CD4-positive, alpha-beta T cell treated with Interleukin-15 for 1 hour (primary cell): ENCODE results near the gene ZNF652.
"Not testable (repeated sequence)": the region's sequence is repeated elsewhere in the genome, so short reads cannot be mapped to it uniquely, and the experiment has no call there.

ENCODE experiments used
- DNase-seq: peaks from one replicate; pipeline ENCODE4 v3.0.0-alpha.2; 2020

Gene ZNF652

DNA sequence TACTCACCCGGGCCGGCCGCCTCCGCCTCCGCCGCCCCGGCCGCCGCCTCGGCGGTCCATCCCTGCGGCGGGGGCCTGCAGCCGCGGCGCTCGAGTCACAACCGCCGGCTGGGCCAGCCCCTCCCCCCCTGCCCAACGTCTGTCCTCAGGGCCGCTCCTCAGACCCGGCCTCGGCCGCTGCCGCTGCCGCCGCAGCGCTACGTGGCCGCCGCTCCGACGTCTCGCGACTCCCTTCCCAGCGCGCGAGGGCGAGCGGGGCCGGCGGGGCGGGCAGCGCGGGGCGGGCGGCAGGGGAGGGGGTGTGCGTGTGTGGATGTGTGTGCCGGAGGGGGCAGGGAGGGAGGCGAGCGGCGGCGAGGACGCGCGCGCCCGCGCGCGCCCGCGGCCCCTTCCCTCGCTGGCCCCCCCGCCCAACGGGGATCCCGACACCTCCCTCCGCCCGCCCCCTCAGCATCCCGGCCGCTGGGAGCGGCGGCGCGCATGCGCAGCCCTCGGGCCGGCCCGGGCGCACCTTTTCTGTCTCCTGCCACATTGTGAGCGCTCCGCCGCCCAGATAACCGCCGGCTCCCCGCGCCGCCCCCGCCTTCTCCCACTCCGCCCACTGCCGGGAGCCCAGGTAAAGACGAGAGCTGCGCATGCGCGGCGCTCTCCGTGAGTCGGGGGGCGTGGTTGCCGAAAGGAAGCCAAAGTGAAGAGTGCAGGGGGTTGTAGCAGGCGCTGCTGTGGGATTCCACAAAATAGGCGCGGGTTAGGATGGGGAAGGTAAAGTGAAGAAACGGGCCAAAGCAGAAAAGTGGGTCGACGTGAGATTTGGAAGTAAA is at the start of gene ZNF652:
TSS of gene ZNF652 (minus strand) at position 349 of the 821 bp plus-strand sequence. CDS start 44,525 bp downstream, outside the sequence.
- DNase-seq: peak; percentile 98

DNA sequence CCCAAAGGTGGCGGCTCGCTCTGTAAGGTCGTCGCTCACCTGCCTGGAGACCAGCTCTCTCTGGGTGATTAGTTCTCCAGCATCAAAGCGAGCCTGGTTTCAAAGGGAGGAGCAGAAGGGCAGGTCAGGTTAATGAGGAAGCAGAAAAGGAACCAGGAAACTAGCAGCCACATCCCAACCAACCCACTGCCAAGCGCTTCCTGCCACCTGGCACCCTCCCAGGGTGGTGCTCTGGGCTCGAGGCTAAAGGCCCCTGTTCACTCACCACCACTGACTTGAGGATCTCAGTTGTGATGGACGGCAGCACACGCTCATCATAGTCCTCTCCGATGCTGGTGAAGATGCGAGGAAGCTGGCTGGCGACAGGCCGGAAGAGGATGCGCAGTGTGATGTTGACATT is 47.0 kb upstream of the ZNF652 start:
- no peak for DNase-seq

GRCh38 chr17:49407981-49408501 is 46.0 kb upstream of the ZNF652 start:
- peak; percentile 77 for DNase-seq

GRCh38 chr17:49407086-49407485 is 45.0 kb upstream of the ZNF652 start:
- no peak for DNase-seq

DNA sequence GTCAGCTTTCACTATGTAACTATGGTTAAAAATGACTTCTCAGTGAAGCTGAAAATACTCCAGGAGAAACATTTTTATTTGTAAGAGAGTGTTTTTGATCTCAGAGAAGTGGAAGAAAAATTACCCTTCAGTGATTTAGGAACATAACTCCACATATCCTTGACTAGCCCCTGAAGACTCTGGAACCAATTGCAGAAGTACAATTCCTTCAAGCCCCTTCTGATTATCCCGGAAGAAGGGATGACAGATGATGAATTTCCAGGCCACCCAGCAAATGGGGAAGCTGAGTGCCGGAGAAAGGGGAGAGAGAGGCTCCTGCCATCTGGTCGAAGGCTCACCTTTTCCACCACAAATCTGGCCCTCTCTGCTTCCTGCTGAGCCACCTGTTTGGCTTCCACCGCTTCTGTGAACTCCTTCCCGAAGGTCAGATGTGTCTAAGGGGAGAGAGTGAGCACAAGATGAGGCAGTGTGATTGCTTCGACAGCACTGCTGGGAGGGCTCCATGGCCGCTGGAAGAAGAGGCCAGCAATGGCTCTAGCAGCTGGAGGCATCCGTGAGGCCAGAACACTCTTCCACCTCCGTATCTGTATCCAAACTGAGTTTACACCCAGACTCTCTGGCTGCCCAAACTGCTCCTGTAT is 44.5 kb upstream of the ZNF652 start:
- DNase-seq: no peak

- DNase-seq: no peak
Observed at GRCh38 chr17:49404906-49405305, 42.9 kb upstream of the ZNF652 start.

GRCh38 chr17:49404361-49404760 is 42.3 kb upstream of the ZNF652 start:
- peak; percentile 59 for DNase-seq

DNA sequence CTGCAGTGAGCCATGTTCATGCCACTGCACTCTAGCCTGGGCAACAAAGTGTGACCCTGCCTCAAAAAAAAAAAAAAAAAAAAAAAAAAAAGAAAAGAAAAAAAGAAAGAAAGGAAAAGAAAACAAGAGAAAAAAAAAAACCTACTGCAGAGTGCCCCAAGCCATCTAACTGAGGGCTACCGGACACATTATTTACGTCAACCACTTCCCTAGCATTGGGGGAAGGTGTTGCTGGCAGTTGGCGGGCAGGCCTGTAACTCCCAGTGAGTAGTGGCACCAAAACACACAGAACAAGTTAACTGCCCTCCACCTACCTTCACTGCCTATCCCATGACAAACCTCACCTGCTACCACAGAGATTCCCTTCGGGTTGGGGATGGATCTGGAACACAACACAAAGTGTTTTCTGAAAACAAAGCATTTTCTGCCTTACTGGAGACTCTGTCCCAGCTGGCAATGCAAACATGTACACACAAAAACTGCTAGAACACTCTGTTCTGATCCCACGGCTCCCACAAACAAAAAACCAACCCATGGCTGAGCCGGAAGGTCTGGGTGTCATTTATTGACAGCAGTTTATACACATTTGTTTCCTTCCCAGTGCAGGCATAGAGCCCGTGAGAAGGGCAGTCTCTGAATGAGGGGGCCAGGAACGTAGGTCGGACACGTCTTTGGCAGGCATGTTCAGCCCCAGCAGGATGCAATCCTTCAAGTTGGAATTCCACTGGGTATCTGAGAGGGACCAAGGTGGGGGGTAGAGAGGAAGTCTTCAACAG is 41.7 kb upstream of the ZNF652 start:
- no peak for DNase-seq

- DNase-seq: no peak
Observed at GRCh38 chr17:49402706-49403105, 40.7 kb upstream of the ZNF652 start.

- DNase-seq: no peak
Observed at GRCh38 chr17:49401971-49402611, 40.0 kb upstream of the ZNF652 start.

DNA sequence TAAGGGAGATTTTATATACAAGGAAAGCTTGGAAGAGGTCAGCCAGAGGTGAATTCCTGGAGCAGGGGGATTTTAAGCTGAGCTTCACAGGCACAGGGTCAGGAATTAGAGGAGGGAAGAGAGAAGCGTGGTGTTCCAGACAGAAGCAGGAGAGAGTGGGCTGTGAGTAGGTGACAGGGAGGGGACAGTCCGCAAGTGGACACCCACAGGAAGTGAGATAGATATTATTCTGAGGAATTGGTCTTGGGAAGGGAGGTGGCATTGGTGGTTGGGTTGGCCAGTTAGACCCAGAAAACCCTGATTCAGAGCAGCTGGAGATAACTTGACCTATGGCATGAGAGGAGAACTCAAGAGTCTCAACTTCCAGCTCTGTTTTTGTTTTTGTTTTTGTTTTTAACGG is 37.9 kb upstream of the ZNF652 start:
- DNase-seq: no peak

DNA sequence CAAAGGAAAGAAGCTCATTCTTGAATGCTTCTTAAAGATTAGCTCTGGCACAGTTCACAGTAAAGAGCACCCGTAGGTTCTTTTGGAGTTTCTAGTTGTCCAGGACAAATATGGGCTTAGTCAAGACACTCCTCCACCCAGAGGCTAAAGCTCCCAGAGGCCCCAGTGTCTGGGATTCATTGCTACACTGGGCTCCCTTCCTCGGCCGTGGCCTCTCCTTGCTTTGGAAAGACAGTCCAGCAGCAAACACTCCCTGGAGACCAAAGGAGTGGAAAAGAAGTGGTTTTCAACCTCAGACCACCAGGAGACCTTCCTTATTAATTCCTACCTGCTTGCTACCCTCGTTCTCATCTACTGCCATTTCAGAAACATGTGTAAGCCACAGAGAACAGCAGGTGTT is 35.5 kb upstream of the ZNF652 start:
- DNase-seq: no peak

- DNase-seq: no peak
Observed at GRCh38 chr17:49393491-49394255, 31.6 kb upstream of the ZNF652 start.

DNA sequence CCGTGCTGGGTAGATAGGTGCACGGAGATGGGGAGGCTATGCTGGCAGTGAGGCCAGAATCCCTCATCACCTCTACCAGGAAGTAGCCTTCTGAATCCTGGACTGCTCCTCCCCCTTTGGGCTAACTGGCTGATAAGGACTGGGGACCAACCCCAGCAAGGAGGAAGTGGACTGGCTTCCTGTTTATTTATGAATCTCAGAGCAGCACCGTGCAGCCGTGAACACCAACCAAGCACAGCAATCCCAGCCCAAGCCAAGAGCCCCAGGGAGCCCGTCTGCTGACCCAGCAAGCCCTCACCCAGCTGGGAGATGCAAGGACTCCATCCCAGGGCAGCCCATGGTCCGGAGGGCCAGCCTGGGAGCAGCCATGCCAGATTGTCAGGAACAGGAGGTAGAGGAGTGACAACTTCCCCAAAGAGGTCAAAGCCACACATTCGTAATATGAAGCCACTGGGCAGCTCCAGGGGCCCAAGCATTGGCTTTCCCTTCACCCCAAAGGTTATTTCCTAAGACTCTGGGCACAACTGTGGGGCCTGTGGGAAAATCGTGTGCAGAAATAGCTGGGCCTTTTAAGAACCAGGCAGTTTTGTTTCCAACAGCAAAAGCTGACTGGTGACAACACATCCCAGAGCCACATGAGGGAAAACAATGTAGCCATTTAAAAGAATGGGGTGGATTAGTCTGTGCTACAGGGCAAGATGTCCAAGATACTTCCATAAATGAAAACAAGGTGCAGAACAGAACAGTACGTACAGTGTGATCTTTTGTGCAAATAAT is 28.7 kb upstream of the ZNF652 start:
- peak; percentile 44 for DNase-seq

- not testable (repeated sequence) for DNase-seq
Observed at GRCh38 chr17:49389514-49390347, 27.7 kb upstream of the ZNF652 start.

- DNase-seq: no peak
Observed at GRCh38 chr17:49388692-49389513, 26.9 kb upstream of the ZNF652 start.

GRCh38 chr17:49388290-49388640 is 26.2 kb upstream of the ZNF652 start:
- peak; percentile 64 for DNase-seq

- DNase-seq: peak; percentile 26
Observed at GRCh38 chr17:49387498-49388289, 25.6 kb upstream of the ZNF652 start.

GRCh38 chr17:49386373-49386772 is 24.3 kb upstream of the ZNF652 start:
- DNase-seq: no peak
